Liver (tissue), 9 donors: ENCODE measurements around the gene ACOT11. TPM values are rescaled to one million over a fixed set of nuclear protein-coding genes. Genes with fewer than 3 reads are reported as not detected.

Source experiments
- DNase-seq: peaks from one replicate; pipeline ENCODE4 v3.0.0-alpha.2; 2017; ENCODE audit warnings: low spot score
- H3K27ac ChIP-seq, 2 donors: one replicate each; pipeline ENCODE4 v1.7.0; 2013; ENCODE audit warnings: inconsistent platforms in 2 of 2, low read length in 2 of 2, control low read depth in 1 of 2, low read depth in 1 of 2, mild to moderate bottlenecking in 1 of 2
- H3K27me3 ChIP-seq, 4 donors: one replicate each; pipeline versions ENCODE4 v1.6.1 to v1.7.0; 2013; ENCODE audit warnings: low read length in 3 of 4, inconsistent platforms in 1 of 4, mild to moderate bottlenecking in 1 of 4, moderate library complexity in 1 of 4; ENCODE audit not compliant: control insufficient read depth in 4 of 4, insufficient read depth in 4 of 4
- H3K36me3 ChIP-seq, 4 donors: one replicate each; pipeline versions ENCODE4 v1.6.1 to v1.7.0; 2013; ENCODE audit warnings: low read length in 3 of 4, mild to moderate bottlenecking in 3 of 4, low read depth in 1 of 4, moderate library complexity in 1 of 4; ENCODE audit not compliant: control insufficient read depth in 4 of 4, insufficient read depth in 3 of 4
- H3K4me1 ChIP-seq, 4 donors: one replicate each; pipeline versions ENCODE4 v1.6.1 to v1.7.0; 2013; ENCODE audit warnings: low read length in 3 of 4, mild to moderate bottlenecking in 3 of 4, moderate library complexity in 1 of 4; ENCODE audit not compliant: control insufficient read depth in 4 of 4, insufficient read depth in 4 of 4
- H3K4me3 ChIP-seq, 3 donors: one replicate each; pipeline versions ENCODE4 v1.6.1 to v1.7.0; 2013; ENCODE audit warnings: low read length in 3 of 3, control low read depth in 1 of 3, low read depth in 1 of 3, mild to moderate bottlenecking in 1 of 3
- H3K9ac ChIP-seq, 2 donors: one replicate each; pipeline ENCODE4 v1.7.0; 2013; ENCODE audit warnings: low read length in 2 of 2, mild to moderate bottlenecking in 2 of 2, moderate library complexity in 2 of 2, control low read depth in 1 of 2, low read depth in 1 of 2
- H3K9me3 ChIP-seq, 4 donors: one replicate each; pipeline versions ENCODE4 v1.6.1 to v1.7.0; 2013; ENCODE audit warnings: low read length in 3 of 4; ENCODE audit not compliant: control insufficient read depth in 4 of 4
- EGR1 ChIP-seq, 2 donors: IDR thresholded peaks; 2 replicates each; pipeline ENCODE4 v1.6.1; 2016 to 2018; ENCODE audit warnings: antibody characterized with exemption in 2 of 2, low read depth in 2 of 2
- FOXA1 ChIP-seq: IDR thresholded peaks from 2 replicates; pipeline ENCODE4 v1.6.1; 2016; ENCODE audit warnings: antibody characterized with exemption
- FOXA2 ChIP-seq: IDR thresholded peaks from 2 replicates; pipeline ENCODE4 v1.6.1; 2016; ENCODE audit warnings: antibody characterized with exemption
- GABPA ChIP-seq, 2 donors: IDR thresholded peaks in 1 of 2; conservative IDR thresholded peaks in 1 of 2; 2 replicates each; pipeline ENCODE4 v1.6.1; 2016; ENCODE audit warnings: antibody characterized with exemption in 2 of 2, mild to moderate bottlenecking in 1 of 2, moderate library complexity in 1 of 2
- HNF4A ChIP-seq, 2 donors: conservative IDR thresholded peaks; 2 replicates each; pipeline ENCODE4 v1.6.1; 2016; ENCODE audit warnings: antibody characterized with exemption in 2 of 2, mild to moderate bottlenecking in 2 of 2
- HNF4G ChIP-seq: IDR thresholded peaks from 2 replicates; pipeline ENCODE4 v1.6.1; 2016; ENCODE audit warnings: antibody characterized with exemption
- JUND ChIP-seq, 2 donors: IDR thresholded peaks; 2 replicates each; pipeline ENCODE4 v1.6.1; 2016; ENCODE audit warnings: antibody characterized with exemption in 2 of 2
- NR2F2 ChIP-seq: IDR thresholded peaks from 2 replicates; pipeline ENCODE4 v1.6.1; 2016; ENCODE audit warnings: antibody characterized with exemption
- RAD21 ChIP-seq, 2 donors: IDR thresholded peaks; 2 replicates each; pipeline ENCODE4 v1.6.1; 2016; ENCODE audit warnings: antibody characterized with exemption in 2 of 2, mild to moderate bottlenecking in 2 of 2
- RXRA ChIP-seq, 2 donors: IDR thresholded peaks; 2 replicates each; pipeline ENCODE4 v1.6.1; 2017 to 2018; ENCODE audit warnings: antibody characterized with exemption in 2 of 2, mild to moderate bottlenecking in 1 of 2
- SP1 ChIP-seq: IDR thresholded peaks from 2 replicates; pipeline ENCODE4 v1.6.1; 2018; ENCODE audit warnings: antibody characterized with exemption, mild to moderate bottlenecking
- TAF1 ChIP-seq: conservative IDR thresholded peaks from 2 replicates; pipeline ENCODE4 v1.6.1; 2016; ENCODE audit warnings: antibody characterized with exemption, mild to moderate bottlenecking
- YY1 ChIP-seq: IDR thresholded peaks from 2 replicates; pipeline ENCODE4 v1.6.1; 2016; ENCODE audit warnings: antibody characterized with exemption, mild to moderate bottlenecking
- WGBS: extraction: QIAGEN DNeasy Blood & Tissue Kit; methylation state at CpG from one replicate; pipeline ENCODE4 v1.1.7; 2013; 5-methylcytosine and 5-hydroxymethylcytosine counted together
- polyA plus RNA-seq, 2 donors: library from polyadenylated mRNA; stranded (reverse) in 1 of 2; unstranded in 1 of 2; fragments of 200-250 nt in 1 of 2; fragments of >200 nt in 1 of 2; fragmentation: Nextera tagmentation in 1 of 2; extraction: Ambion mirVana in 1 of 2; gene quantifications; one replicate each; pipeline versions ENCODE4 v1.2.1 to v1.2.3, GENCODE V29; 2013 to 2015
- total RNA-seq, 2 donors: library from RNA; depleted of rRNA; stranded (reverse); fragments of >200 nt; gene quantifications; one replicate each; pipeline ENCODE4 v1.2.3, GENCODE V29; 2014
- TF ChIP-seq, protein P1 (sequence below): IDR thresholded peaks from 2 replicates; pipeline ENCODE4 v1.6.1; 2016; ENCODE audit warnings: antibody characterized with exemption, mild to moderate bottlenecking
- TF ChIP-seq, protein P2 (sequence below): fragments of 150-350 bp; IDR thresholded peaks from 2 replicates; pipeline ENCODE4 v1.5.1; 2017; ENCODE audit warnings: improper control_type of control experiment, low read depth, low read length; ENCODE audit not compliant: missing input control
- TF ChIP-seq, protein P3 (sequence below): IDR thresholded peaks from 2 replicates; pipeline ENCODE4 v1.6.1; 2016; ENCODE audit warnings: antibody characterized with exemption
- TF ChIP-seq, protein P4 (sequence below): IDR thresholded peaks from 2 replicates; pipeline ENCODE4 v1.6.1; 2016; ENCODE audit warnings: antibody characterized with exemption
- TF ChIP-seq, protein P5 (sequence below): IDR thresholded peaks from 2 replicates; pipeline ENCODE4 v1.6.1; 2016; ENCODE audit warnings: antibody characterized with exemption
- donor health status: healthy.
- donor health status: healthy.
- donor health status: healthy.
- donor health status: healthy.
- donor health status: healthy.

Gene ACOT11
- total and polyA plus RNA-seq, 4 donors = 0.13 to 1.1 (median 0.50) TPM

DNA sequence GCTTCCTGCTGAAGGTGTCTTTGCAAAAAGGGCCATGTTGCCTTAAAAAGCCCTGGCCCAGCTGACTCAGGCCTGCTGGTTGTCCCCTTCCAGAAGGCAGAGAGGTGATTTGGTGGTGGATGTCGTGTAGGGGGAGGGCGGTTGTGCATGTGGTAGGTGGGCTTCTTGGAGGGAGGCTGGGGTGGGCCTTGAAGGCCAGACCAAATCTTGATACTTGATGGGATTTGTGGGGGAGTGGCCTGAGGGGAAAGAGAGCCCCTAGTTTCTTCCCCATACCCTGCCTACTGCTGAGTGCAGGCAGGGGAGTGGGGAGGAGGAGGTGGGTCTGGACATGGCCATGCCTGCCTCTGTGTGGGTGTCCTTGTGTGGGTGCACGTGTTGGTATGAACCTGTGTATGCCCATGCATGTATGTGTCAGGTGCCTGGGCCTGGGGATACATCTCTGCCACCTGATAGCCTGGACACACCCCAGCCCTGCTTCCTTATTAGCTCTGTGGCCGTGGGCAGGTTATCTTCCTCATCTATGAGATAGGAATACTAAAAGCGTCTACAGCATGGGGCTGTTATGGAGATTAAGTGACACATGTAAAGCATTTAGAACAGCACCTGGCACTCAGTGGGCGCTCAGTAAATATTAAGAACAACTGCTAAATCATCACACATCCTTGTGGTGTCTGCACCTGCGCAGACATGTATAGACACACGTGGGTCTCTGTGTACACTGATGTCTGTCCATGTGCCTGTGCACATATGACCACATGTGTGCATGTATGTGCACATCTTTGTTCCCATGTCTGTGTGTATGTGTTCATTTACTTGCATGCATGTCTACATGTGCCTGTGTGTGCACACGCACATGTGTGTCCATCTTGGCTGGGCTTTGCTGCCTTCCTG, 58.3 kb downstream of the ACOT11 start (continued):
- TF ChIP-seq, protein P1, sequence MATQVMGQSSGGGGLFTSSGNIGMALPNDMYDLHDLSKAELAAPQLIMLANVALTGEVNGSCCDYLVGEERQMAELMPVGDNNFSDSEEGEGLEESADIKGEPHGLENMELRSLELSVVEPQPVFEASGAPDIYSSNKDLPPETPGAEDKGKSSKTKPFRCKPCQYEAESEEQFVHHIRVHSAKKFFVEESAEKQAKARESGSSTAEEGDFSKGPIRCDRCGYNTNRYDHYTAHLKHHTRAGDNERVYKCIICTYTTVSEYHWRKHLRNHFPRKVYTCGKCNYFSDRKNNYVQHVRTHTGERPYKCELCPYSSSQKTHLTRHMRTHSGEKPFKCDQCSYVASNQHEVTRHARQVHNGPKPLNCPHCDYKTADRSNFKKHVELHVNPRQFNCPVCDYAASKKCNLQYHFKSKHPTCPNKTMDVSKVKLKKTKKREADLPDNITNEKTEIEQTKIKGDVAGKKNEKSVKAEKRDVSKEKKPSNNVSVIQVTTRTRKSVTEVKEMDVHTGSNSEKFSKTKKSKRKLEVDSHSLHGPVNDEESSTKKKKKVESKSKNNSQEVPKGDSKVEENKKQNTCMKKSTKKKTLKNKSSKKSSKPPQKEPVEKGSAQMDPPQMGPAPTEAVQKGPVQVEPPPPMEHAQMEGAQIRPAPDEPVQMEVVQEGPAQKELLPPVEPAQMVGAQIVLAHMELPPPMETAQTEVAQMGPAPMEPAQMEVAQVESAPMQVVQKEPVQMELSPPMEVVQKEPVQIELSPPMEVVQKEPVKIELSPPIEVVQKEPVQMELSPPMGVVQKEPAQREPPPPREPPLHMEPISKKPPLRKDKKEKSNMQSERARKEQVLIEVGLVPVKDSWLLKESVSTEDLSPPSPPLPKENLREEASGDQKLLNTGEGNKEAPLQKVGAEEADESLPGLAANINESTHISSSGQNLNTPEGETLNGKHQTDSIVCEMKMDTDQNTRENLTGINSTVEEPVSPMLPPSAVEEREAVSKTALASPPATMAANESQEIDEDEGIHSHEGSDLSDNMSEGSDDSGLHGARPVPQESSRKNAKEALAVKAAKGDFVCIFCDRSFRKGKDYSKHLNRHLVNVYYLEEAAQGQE = no peak
- no peak for TF ChIP-seq HNF4A (conservative IDR thresholded peaks at IDR 0.05)

DNA sequence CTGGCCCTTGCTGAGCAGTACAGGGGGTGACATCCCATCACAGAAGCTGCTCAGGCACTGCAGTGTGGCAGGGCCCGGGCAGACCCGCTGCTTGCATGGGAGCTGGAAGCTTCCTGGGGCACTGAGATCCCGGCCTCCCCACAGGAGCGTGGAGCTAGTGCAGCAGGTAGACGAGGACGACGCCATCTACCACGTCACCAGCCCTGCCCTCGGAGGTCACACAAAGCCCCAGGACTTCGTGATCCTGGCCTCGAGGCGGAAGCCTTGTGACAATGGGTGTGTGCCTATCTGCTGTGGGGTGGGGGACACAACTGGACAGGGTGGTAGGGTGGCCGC, 58.9 kb downstream of the ACOT11 start:
- no peak for DNase-seq
- 95% methylated on average over 13 of the region's 13 CpGs for whole genome bisulfite sequencing

DNA sequence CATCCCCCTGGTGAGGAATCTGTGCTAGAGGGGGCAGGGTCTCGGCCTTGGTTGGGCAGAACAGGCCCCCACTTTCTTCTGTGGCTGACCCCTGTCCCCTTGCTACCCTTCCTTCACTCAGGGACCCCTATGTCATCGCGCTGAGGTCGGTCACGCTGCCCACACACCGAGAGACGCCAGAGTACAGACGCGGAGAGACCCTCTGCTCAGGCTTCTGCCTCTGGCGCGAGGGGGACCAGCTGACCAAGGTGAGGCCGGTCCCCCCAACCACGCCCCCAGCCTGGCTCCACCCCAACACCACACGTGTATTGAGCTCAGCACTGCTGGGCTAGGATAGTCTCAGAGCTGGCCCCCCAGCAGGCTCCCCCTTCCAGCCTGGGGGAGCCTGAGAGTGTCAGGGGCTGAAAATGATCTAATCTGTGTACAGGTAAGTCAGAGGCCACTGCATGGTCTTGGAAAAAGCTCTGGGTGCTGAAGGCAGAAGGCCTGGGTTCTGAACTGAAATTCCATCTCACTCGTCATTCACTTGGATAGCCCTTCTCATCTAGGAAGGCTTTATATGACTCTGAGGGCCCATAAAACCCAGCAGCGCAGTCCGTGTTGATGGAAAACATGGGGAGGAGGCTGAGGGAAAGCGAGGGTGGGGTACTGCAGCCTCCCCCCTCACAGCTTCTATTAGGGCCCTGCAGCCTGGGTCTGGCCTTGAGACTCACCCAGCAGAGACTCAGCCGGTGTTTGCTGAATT, 60.0 kb downstream of the ACOT11 start:
- DNase-seq = no peak
- Histone ChIP-seq H3K4me3 (no peak overlapping the region), H3K9me3 (no peaks in the 10 kb centered on the region), H3K27ac (no peak overlapping the region), H3K4me1 (no peaks in the 10 kb centered on the region), H3K27me3 (no peaks in the 10 kb centered on the region), H3K9ac (no peak overlapping the region), H3K36me3 (peaks cover 0 to 13% (median under 1%) of the 10 kb centered on the region in 4 donors)
- WGBS = 94% methylated on average over 19 of the region's 19 CpGs
- TF ChIP-seq, protein P2, sequence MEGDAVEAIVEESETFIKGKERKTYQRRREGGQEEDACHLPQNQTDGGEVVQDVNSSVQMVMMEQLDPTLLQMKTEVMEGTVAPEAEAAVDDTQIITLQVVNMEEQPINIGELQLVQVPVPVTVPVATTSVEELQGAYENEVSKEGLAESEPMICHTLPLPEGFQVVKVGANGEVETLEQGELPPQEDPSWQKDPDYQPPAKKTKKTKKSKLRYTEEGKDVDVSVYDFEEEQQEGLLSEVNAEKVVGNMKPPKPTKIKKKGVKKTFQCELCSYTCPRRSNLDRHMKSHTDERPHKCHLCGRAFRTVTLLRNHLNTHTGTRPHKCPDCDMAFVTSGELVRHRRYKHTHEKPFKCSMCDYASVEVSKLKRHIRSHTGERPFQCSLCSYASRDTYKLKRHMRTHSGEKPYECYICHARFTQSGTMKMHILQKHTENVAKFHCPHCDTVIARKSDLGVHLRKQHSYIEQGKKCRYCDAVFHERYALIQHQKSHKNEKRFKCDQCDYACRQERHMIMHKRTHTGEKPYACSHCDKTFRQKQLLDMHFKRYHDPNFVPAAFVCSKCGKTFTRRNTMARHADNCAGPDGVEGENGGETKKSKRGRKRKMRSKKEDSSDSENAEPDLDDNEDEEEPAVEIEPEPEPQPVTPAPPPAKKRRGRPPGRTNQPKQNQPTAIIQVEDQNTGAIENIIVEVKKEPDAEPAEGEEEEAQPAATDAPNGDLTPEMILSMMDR = no peak
- TF ChIP-seq SP1 (no peak), NR2F2 (no peak), TAF1 (no peak), FOXA1 (no peak), YY1 (no peak), HNF4A (conservative IDR thresholded peaks at IDR 0.05) (no peak), EGR1 (IDR thresholded peaks at IDR 0.05; ENCODE audit: low read depth in 2 of 2) (no peak), JUND (IDR thresholded peaks at IDR 0.05) (no peak), RXRA (IDR thresholded peaks at IDR 0.05) (no peak), HNF4G (no peak)
- TF ChIP-seq, protein P3, sequence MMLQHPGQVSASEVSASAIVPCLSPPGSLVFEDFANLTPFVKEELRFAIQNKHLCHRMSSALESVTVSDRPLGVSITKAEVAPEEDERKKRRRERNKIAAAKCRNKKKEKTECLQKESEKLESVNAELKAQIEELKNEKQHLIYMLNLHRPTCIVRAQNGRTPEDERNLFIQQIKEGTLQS = no peak
- TF ChIP-seq, protein P4, sequence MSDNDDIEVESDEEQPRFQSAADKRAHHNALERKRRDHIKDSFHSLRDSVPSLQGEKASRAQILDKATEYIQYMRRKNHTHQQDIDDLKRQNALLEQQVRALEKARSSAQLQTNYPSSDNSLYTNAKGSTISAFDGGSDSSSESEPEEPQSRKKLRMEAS = no peak
- TF ChIP-seq, protein P5, sequence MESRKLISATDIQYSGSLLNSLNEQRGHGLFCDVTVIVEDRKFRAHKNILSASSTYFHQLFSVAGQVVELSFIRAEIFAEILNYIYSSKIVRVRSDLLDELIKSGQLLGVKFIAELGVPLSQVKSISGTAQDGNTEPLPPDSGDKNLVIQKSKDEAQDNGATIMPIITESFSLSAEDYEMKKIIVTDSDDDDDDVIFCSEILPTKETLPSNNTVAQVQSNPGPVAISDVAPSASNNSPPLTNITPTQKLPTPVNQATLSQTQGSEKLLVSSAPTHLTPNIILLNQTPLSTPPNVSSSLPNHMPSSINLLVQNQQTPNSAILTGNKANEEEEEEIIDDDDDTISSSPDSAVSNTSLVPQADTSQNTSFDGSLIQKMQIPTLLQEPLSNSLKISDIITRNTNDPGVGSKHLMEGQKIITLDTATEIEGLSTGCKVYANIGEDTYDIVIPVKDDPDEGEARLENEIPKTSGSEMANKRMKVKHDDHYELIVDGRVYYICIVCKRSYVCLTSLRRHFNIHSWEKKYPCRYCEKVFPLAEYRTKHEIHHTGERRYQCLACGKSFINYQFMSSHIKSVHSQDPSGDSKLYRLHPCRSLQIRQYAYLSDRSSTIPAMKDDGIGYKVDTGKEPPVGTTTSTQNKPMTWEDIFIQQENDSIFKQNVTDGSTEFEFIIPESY = no peak

More for the DNA sequence above, 58.9 kb downstream of the ACOT11 start:
- Histone ChIP-seq H3K27me3 (no peaks in the 10 kb centered on the region), H3K9me3 (no peaks in the 10 kb centered on the region), H3K4me3 (no peak overlapping the region), H3K36me3 (peaks cover 0 to 13% (median under 1%) of the 10 kb centered on the region in 4 donors), H3K27ac (no peak overlapping the region), H3K9ac (no peak overlapping the region), H3K4me1 (no peaks in the 10 kb centered on the region)
- TF ChIP-seq GABPA (IDR thresholded peaks at IDR 0.05 in 1 of 2, conservative IDR thresholded peaks at IDR 0.05 in 1 of 2) (no peak), FOXA1 (no peak), FOXA2 (no peak), JUND (IDR thresholded peaks at IDR 0.05) (no peak), RAD21 (IDR thresholded peaks at IDR 0.05) (no peak), HNF4A (conservative IDR thresholded peaks at IDR 0.05) (no peak), RXRA (IDR thresholded peaks at IDR 0.05) (no peak), TAF1 (no peak), HNF4G (no peak)
- TF ChIP-seq, protein P5 = no peak
